DND-41 (cell line): ENCODE results near the gene ICAM1.

ENCODE experiments used
- EZH2 ChIP-seq: IDR thresholded peaks from 3 replicates; pipeline ENCODE4 v1.6.1; 2012; ENCODE audit warnings: borderline replicate concordance, low read depth, mild to moderate bottlenecking, moderate library complexity, low read length, inconsistent platforms; ENCODE audit not compliant: severe bottlenecking
- TF ChIP-seq, protein P1 (sequence below): IDR thresholded peaks from 2 replicates; pipeline ENCODE4 v1.5.1; 2012; ENCODE audit warnings: borderline replicate concordance, low read length, moderate library complexity, mild to moderate bottlenecking; ENCODE audit not compliant: poor library complexity, severe bottlenecking; ENCODE audit errors: extremely low read depth

- TF ChIP-seq, protein P1, sequence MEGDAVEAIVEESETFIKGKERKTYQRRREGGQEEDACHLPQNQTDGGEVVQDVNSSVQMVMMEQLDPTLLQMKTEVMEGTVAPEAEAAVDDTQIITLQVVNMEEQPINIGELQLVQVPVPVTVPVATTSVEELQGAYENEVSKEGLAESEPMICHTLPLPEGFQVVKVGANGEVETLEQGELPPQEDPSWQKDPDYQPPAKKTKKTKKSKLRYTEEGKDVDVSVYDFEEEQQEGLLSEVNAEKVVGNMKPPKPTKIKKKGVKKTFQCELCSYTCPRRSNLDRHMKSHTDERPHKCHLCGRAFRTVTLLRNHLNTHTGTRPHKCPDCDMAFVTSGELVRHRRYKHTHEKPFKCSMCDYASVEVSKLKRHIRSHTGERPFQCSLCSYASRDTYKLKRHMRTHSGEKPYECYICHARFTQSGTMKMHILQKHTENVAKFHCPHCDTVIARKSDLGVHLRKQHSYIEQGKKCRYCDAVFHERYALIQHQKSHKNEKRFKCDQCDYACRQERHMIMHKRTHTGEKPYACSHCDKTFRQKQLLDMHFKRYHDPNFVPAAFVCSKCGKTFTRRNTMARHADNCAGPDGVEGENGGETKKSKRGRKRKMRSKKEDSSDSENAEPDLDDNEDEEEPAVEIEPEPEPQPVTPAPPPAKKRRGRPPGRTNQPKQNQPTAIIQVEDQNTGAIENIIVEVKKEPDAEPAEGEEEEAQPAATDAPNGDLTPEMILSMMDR: no peak
- no peak for TF ChIP-seq EZH2
These were observed 2.8 kb upstream of the ICAM1 start for GRCh38 chr19:10268071-10268470.
